ENCODE measurements around the gene NOL12.
A peak's percentile ranks its signal among the peaks of the same experiment; 100 is the strongest.

Gene NOL12

DNA sequence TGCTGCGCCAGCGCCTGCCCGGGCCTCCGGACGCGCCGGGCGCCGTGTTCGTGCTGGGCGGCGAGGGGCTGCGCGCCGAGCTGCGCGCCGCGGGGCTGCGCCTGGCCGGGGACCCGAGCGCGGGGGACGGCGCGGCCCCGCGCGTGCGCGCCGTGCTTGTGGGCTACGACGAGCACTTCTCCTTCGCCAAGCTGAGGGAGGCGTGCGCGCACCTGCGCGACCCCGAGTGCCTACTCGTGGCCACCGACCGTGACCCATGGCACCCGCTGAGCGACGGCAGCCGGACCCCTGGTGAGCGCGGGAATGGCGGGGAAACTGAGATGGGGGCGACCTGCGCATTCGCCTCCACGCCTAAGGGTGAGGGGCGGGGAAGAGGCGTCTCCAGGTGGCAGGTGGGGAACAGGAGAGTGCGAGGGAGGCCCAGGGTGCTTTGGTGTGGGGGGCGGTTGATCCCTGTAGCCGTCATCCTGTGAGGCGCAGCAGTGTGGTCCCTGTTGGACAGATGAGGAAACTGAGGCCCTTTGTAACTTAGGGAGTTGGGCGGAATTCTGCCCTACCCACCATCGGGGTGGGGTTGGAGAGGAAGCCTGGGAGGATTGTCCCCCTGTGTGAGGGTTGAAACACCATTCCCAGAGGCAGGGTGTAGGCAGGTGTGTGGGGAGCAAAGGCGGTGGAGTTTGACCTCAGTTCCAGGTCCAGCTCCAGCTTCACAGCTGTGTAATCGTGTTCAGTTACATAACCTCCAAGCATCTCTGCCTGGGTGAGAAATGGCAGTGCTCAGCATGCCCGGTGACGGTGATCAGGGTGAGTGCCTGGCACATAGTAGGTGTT, 26.9 kb upstream of the NOL12 start:
- DNase-seq (ENCODE audit: low read depth in 2 of 2), result no peak

DNA sequence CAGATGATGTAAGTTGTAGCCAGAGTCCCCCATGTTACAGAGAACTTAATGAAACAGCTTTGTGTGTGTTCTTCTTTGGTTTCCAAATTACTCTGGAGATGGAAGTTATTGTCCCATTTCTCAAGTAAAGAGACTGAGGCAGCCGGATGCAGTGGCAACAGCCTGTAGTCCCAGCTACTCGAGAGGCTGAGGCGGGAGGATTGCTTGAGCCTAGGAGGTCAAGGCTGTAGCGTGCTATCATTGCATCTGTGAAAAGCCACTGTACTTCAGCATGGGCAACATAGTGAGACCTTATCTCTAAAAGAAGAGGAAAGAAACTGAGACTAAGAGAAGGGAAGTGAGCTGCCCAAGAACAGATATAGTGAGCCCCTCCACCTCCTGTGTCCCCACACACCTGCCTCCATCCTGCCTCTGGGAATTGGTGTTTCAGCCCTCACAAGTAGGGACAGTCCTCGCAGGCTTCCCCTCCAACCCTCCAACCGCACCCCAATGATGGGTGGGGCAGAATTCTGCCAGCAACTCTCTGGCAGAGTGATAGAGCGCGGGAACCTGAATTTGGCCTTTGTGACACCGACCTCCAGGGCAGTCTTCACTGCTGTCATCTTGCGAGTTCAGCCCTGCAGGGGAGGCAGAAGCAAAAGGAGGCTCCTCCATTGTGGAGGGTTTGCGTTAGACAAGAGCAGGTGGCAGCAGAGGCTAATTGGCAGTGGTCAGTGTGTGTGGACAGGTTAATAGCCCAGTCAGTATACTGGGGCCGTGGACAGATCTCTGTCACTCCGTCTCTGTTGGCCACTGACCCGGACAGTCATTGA, 26.0 kb upstream of the NOL12 start:
- no peak for DNase-seq (ENCODE audit: low read depth in 2 of 2)

DNA sequence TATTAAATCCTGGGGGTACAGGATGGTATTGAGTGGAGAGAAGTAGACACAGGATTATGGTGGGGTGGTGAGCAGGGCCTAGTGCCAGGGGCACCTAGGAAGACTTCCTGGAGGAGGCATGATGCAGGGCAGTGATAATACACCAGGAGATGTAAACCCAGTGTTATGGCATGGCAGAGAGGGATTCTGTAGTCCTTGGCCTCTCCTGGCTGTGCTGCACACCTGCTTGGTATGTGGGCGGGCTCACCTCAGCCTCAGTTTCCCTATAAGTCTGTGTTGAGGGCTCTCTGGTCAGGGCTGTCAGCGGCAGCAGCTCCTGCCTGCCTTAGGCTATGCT, 25.5 kb upstream of the NOL12 start:
- DNase-seq (ENCODE audit: low read depth in 2 of 2), result no peak

DNA sequence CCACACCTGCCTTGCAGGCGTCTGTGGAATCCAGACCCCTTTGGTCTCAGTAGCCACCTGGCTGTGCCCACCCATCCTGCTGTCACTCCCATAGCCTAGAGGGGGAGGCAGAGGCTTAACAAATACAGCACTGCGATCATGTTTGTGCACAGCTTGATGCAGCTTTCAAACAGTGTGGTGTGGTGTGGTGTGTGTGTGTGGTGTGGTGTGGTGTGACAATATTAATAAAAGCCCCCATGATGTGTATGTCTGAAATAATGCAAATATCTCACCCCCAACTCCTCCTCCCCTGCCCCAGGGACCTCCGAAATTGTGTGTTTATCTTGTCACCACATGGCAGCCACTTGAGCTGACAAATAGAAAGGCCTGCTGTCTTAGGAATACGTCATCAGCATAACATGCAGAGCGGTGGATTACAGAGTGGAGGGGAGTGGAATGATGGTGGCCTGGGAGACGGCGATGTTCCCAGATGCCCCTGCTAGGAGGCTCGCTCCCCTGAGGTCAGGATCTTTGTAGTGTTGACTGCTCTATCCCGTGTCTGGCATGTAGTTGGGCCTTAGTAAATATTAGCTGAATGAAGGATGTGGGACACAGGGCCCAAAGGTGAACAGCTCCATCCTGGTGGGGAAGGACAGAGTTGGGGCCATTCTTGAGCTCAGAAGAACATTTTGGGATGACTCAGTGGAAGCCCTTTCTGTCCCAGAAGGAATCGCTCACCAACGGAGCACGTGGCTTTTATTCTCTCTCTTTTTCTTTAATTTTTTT, 24.8 kb upstream of the NOL12 start:
- DNase-seq (ENCODE audit: low read depth in 2 of 2), result no peak

DNA sequence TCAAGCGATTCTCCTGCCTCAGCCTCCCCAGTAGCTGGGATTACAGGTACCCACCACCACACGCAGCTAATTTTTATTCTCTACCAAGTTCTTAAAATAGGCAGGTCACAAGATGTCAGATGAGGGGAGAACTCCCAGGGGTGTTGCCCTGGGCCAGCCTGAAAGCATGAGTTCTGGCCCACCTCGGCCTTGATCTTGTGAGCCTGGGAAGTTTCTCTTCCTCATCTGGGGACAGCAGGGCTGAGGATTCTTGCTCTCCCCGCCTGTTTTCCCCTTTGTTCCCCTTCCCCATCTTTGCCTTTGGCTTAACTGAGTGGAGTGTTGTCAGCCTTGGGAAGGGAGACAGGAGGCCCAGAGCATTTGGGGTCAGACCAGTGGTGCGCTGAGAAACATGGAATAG, 24.1 kb upstream of the NOL12 start:
- DNase-seq (ENCODE audit: low read depth in 2 of 2), result no peak

DNA sequence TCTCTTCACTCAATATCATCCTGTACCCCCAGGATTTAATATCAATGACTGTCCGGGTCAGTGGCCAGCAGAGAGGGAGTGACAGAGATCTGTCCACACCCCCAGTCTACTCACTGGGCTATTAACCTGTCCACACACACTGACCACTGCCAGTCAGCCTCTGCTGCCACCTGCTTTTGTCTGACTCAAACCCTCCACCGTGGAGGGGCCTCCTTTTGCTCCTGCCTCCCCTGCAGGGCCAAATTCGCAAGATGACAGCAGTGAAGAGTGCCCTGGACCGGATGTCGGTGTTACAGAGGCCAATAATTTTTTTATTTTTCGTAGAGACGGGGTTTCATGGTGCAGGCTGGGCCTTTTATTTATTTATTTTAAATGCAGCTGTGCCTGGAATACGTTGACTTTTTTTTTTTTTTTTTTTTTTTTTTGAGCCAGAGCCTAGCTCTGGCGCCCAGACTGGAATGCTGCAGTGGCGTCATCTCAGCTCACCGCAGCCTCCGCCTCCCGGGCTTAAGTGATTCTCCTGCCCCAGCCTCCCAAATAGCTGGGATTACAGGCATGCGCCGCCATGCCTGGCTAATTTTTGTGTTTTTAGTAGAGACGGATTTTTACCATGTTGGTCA, 22.5 kb upstream of the NOL12 start:
- no peak for DNase-seq (ENCODE audit: low read depth in 2 of 2)

DNA sequence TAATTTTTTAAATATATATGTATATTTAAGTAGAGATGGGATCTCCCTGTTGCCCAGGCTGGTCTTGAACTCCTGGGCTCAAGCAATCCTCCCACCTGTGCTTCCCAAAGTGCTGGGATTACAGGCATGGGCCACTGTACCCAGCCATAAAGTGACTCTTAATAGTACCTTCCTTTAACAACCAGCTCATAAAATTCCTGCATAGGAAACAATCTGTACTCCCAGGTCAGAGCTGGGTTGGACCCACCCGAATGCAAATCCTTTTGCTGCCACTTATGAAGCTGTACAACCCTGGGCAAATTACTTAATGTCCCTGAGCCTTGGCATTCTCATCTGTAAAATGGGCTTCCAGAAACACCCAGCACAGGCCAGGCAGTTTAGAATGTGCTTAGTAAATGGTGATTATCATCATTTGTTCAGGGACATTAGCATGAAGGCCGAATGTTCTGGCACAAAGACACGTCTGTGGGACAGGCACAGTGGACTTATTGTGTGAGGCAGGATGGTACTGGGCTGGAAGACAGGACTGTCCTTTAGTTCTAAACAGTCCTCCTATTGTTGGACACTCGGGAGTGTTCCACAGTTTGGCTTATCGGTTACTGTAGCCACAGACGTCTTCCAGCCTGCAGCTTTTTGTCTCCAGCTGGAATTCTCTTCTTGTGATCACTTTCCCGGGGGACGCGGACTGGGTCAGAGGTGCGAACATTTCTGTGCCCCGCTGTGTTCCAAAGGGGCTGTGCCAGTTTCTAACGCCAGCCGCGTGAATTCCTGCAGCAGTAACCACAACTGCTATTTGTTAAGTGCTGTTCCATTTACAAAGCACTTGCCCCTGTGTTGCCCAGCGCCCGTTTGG, 21.7 kb upstream of the NOL12 start:
- no peak for DNase-seq (ENCODE audit: low read depth in 2 of 2)

DNA sequence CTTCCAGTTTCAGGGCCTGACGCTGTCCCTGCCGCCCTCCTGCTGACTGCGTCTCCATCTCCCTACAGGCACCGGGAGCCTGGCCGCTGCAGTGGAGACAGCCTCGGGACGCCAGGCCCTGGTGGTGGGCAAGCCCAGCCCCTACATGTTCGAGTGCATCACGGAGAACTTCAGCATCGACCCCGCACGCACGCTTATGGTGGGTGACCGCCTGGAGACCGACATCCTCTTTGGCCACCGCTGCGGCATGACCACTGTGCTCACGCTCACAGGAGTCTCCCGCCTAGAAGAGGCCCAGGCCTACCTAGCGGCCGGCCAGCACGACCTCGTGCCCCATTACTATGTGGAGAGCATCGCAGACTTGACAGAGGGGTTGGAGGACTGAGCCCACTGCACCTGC, 20.7 kb upstream of the NOL12 start:
- no peak for DNase-seq (ENCODE audit: low read depth in 2 of 2)

DNA sequence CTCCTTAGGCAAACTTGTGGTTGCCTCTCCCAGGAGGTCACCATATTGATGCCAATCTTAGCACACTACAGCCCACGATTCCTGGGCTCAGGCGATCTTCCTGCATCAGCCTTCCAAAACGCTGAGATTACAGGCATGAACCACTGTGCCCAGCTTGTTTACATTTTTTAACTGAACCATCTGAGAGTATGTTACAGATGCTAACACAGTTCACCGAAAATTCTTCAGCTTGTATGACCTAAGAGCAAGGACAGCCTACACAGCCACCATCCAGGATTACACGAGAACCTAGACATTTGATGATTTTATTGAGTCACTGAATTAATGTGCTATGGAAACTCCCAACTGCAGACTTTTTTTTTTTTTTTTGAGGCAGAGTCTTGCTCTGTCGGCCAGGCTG, 16.6 kb upstream of the NOL12 start:
- DNase-seq (ENCODE audit: low read depth in 2 of 2), result no peak

DNA sequence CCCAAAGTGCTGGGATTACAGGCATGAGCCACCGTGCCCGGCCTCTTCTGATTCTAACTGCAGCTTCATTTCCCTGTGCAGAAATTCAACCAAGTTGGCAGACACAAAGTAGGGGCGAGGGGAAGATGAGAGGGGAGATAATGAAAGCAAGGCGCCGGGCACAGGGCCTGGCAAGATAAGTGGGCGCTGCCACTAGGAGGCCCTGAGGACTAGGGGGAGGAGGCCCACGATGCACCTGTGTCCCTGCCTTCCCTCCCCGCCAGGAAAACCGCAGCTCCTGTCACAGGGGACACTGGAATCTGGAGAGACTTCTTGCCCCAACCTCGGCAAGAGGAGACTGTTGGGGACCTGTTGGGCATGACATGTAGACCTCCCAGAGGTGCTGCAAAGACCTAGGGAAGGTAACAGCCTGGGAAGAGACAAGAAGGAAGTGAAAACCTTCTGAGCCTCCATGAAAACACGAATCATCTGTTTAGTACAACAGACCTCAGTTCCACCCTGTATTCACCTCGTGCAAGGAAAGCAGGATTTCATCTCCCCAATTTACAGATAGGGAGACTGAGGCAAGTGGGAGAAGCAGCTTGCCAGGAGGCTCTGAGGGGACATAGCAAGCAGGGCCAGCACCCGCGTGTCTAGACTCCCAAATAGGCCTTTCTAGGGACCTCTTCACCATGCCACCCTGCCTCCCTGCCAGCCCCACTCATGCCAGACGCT, 13.8 kb upstream of the NOL12 start:
- DNase-seq (ENCODE audit: low read depth in 2 of 2), result no peak

DNA sequence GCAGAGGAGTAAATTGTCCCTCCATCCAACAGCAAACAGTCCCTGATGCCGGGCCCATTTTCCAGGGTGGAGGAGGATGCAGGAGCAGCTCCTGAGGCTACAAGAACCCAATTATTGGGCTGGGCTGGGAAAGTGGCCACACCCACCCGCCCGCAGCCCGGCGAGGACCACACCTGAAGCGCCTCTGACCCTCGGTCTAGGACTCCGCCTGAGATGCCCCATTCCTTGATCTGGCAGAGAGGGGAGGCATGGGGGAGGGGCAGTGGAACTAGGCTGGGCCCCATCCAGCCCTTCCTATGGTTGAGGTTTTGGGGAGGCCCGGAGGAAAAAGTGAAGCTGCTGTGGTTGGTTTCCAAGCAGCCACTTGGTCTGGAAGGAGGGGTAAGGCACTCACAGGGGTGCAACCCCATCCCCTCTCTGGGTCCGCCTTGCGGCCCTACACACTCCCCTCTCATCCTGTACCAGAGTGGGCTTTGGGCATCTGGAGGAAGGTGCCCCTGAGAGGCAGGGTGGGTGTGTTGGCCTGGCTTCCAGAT, 13.2 kb upstream of the NOL12 start:
- no peak for DNase-seq (ENCODE audit: low read depth in 2 of 2)

DNA sequence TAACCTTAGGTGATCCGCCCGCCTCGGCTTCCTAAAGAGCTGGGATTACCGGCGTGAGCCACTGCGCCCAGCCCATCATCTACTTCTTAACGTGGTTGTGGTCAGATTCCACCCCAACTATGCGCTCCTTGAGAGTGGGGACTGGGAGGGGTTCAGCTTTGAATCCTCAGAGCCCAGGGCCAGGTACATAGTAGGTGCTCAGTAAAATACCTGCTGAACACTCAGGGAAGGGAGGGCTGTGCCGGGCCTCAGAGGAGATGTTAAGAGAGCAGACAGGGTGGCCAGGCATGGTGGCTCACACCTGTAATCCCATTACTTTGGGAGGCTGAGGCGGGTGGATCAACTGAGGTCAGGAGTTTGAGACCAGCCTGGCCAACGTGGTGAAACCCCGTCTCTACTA, 11.9 kb upstream of the NOL12 start:
- no peak for DNase-seq (ENCODE audit: low read depth in 2 of 2)

DNA sequence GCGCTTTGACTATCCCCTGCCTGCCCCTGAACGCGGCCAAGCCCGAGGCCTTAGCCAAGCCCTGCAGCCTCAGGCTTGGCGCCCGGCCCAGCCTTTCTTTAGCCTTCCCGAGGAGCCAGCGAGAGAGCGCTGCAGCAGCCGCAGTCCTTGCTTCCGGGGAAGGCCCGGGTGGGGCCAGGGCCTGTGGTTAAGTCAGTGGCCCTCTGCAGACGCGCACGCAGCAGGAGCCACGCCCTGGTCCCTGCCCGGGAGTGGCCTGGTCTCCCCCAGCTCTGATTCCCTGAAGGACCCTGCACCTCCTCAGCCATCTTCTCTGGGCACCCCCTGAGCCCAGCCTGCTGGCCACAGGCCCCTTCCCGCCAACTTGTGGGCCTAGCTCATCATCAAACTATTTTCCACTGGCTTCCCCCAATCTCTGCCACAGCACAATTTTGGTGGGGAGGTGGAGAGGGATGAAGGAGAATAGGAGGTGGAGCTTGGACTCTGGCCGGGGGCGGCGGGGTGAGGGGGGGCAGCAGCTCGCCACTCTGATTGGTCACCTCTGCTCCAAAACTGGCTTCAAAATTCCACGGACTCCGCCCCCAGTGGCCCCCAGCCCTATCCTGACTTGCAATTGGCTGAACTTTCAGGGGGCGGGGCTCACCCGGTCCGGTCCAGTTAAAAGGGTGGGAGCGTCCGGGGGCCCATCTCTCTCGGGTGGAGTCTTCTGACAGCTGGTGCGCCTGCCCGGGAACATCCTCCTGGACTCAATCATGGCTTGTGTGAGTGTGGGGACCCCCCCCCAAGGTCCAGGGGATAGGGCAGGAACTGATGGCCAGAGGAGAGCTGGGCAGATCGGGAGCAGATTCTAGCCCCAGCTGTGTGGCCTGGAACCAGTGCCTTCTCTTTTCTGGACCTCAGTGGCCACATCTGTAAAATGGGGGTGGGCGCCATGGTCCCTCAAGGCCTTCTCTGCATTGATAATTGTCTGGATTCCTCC, 10.9 kb upstream of the NOL12 start, which contains the start of gene LGALS1:
Gene LGALS1 (plus strand): TSS at position 686 of the 979 bp plus-strand sequence. CDS start 67 bp downstream, at position 753.
- peak; percentile 55 to 75 for DNase-seq (ENCODE audit: low read depth in 2 of 2)

DNA sequence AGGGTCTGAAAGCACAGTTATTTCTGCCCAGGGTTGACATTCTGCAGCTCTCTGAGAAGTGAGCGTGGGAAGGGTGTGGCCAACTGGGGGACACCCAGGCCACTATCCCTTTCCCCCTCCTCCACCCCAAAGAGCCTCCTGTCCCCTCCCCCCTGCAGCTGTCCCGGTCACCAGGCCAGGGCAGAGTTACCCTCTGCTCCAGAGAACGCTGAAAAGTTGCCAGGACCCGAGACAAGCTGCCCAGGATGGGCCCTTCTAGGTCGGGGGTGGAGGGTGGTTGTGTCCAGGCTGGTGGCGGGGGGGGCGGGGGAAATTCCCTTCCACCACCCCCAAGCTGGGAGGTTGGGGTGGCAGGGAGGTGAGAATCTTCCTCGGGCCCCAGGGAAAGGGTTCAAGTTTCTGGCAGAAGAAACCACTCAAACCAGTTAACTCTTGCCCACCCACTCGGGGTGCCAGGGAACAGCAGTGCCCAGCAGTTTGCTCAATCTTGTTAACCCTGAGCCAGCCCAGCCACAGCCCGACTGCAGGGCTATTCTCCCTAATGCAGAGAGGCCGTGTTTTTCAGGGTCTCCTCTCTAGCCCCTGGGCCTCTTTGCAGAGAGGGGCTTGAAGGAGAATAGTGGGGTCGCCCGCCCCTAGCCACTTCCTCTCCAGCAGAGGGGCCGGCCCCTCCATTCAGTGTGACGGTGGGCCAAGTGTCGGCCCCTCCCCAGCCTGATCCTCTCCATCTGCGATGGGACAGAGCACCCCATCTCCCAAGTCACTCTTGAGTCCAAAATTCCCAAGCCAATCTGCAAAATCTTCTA, 10.0 kb upstream of the NOL12 start:
- no peak for DNase-seq (ENCODE audit: low read depth in 2 of 2)

DNA sequence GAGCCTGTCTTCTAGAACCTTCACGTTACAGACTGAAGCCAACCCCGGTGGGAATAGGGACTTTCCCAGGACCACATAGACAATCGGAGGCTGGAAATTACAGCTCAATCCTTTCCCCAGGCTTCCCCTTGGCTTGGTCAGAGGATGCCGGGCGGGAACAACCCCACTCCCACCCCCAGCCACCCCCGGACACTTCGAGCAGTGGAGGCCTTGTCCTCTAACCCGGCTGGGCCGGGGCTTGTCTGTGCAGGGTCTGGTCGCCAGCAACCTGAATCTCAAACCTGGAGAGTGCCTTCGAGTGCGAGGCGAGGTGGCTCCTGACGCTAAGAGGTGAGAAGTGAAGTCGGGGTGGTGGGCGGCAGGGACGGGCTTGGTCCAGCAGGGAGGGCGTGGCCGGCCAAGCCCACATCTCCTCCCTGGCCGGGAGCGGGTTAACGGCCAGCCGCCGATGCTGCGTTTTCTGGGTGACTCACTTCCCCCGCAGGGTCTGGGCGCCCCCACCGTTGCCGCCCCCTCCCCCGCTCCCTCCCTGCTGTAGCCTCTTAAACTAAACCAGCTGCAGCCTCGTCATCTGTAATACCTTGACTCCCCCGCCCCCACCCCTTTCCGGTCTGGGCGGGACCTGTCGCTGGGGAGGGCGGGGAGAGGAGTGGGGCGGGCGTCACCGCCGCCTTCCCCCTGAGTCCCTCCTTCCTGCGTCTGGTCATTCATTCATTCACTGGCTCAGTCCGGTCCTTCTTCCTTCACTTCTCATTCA, 9.2 kb upstream of the NOL12 start:
- peak; percentile 90 to 91 for DNase-seq (ENCODE audit: low read depth in 2 of 2)

DNA sequence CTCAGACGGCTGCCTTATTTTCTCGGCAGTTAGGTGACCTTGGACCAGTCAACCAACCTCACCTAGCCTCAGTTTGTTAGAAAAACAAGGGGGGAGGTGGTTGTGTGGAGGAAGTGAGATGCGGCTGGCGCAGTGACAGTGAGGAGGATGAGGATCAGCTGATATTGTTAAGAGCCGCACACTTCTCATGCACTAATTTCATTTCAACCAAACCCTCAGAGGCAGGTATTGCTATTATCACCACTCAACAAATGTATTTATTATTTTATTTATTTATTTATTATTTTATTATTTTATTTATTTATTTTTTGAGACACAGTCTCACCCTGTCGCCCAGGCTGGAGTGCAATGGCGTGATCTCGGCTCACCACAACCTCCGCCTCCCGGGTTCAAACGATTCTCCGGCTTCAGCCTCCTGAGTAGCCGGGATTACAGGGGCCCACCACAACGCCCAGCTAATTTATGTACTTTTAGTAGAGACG, 8.6 kb upstream of the NOL12 start:
- no peak for DNase-seq (ENCODE audit: low read depth in 2 of 2)

DNA sequence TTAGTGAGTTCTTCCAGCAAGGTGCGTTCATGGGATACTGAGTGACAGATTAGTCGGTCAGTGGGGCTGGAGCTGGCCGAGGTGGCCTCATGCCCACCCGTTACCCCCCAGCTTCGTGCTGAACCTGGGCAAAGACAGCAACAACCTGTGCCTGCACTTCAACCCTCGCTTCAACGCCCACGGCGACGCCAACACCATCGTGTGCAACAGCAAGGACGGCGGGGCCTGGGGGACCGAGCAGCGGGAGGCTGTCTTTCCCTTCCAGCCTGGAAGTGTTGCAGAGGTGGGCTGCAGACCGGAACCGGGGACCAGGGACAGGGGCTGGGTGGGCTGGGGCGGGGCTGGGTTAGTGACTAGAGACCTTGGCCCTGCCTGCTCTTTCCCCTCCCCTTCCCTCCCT, 7.8 kb upstream of the NOL12 start:
- DNase-seq (ENCODE audit: low read depth in 2 of 2), result no peak
